ENCODE data around the gene BUB1.
"Not testable (repeated sequence)": the region's sequence is repeated elsewhere in the genome, so short reads cannot be mapped to it uniquely, and the experiment has no call there.

GRCh38 chr2:110635949-110636628 lies 41.8 kb downstream of the BUB1 start:
- not testable (repeated sequence) for TF ChIP-seq FOSL1 (IDR thresholded peaks at IDR 0.05; ENCODE audit: insufficient read depth, low read depth, low read length); SIN3A (conservative IDR thresholded peaks at IDR 0.05 in 1 of 2, IDR thresholded peaks at IDR 0.05 in 1 of 2; ENCODE audit: low read depth in 1 of 2, low read length in 2 of 2); POLR2A (IDR thresholded peaks at IDR 0.05; ENCODE audit: control extremely low read depth in 1 of 2, low read depth in 2 of 2, low read length in 2 of 2)
- TF ChIP-seq, protein P1, sequence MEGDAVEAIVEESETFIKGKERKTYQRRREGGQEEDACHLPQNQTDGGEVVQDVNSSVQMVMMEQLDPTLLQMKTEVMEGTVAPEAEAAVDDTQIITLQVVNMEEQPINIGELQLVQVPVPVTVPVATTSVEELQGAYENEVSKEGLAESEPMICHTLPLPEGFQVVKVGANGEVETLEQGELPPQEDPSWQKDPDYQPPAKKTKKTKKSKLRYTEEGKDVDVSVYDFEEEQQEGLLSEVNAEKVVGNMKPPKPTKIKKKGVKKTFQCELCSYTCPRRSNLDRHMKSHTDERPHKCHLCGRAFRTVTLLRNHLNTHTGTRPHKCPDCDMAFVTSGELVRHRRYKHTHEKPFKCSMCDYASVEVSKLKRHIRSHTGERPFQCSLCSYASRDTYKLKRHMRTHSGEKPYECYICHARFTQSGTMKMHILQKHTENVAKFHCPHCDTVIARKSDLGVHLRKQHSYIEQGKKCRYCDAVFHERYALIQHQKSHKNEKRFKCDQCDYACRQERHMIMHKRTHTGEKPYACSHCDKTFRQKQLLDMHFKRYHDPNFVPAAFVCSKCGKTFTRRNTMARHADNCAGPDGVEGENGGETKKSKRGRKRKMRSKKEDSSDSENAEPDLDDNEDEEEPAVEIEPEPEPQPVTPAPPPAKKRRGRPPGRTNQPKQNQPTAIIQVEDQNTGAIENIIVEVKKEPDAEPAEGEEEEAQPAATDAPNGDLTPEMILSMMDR (IDR thresholded peaks at IDR 0.05; ENCODE audit: control extremely low read depth in 1 of 3, insufficient read depth in 1 of 3, low read depth in 1 of 3, low read length in 3 of 3): not testable (repeated sequence)
